Measurements from ENCODE around the gene AMIGO1.

DNA sequence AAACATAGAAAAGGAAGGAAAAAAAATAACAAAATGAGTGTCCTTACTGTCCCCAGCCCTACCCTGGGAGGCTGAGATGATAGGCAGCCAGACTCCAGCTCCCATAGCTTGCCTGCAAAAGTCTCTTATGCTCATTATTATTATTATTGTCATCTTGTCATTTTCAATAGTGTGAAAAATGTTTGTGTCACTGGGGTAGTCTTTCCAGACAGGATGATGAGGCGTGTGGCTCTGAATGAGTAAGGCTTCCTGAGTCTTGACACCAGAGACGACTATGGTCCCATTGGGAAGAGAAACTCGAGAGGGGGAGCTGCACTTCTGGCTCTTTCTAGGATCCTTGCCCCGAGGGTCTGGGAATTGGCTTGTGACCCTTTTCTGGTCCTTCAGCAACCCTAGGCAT, 16.7 kb downstream of the AMIGO1 start:
- TF ChIP-seq, protein P1, sequence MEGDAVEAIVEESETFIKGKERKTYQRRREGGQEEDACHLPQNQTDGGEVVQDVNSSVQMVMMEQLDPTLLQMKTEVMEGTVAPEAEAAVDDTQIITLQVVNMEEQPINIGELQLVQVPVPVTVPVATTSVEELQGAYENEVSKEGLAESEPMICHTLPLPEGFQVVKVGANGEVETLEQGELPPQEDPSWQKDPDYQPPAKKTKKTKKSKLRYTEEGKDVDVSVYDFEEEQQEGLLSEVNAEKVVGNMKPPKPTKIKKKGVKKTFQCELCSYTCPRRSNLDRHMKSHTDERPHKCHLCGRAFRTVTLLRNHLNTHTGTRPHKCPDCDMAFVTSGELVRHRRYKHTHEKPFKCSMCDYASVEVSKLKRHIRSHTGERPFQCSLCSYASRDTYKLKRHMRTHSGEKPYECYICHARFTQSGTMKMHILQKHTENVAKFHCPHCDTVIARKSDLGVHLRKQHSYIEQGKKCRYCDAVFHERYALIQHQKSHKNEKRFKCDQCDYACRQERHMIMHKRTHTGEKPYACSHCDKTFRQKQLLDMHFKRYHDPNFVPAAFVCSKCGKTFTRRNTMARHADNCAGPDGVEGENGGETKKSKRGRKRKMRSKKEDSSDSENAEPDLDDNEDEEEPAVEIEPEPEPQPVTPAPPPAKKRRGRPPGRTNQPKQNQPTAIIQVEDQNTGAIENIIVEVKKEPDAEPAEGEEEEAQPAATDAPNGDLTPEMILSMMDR (IDR thresholded peaks at IDR 0.05) = no peak
- no peak for TF ChIP-seq POLR2A (IDR thresholded peaks at IDR 0.05)
